ENCODE measurements around the gene CUL4A. TPM values are rescaled to one million over a fixed set of nuclear protein-coding genes. Genes with fewer than 3 reads are reported as not detected.
"Not testable (repeated sequence)": the region's sequence is repeated elsewhere in the genome, so short reads cannot be mapped to it uniquely, and the experiment has no call there.

Gene CUL4A
- total and polyA plus RNA-seq, 4 donors, result 19.7 to 69.8 (median 48.4) TPM

GRCh38 chr13:113307491-113307890 is 98.1 kb downstream of the CUL4A start:
- ATAC-seq (ENCODE audit: low FRiP score), result no peak

GRCh38 chr13:113309473-113309872 is 100.1 kb downstream of the CUL4A start:
- H3K9me3 ChIP-seq (ENCODE audit: control insufficient read depth, low read length), result no peaks in the 10 kb centered on the region
- ATAC-seq (ENCODE audit: low FRiP score) (no peak), DNase-seq (no peak)
- H3K36me3 ChIP-seq (ENCODE audit: control insufficient read depth in 1 of 2, insufficient read depth in 2 of 2, low read length in 1 of 2), result peaks cover 3 to 8% of the 10 kb centered on the region in 2 donors
- H3K27me3 ChIP-seq (ENCODE audit: control insufficient read depth in 1 of 2, insufficient read depth in 2 of 2, low read length in 1 of 2), result no peaks in the 10 kb centered on the region
- H3K4me3 ChIP-seq (ENCODE audit: low read length in 2 of 2), result no peak overlapping the region
- no peak overlapping the region for H3K27ac ChIP-seq (ENCODE audit: low read depth in 1 of 2, low read length in 2 of 2)
- intact Hi-C loops (cut with DNase I), result no loop called here
- no peaks in the 10 kb centered on the region for H3K4me1 ChIP-seq (ENCODE audit: control insufficient read depth in 1 of 2, insufficient read depth in 2 of 2, low read length in 2 of 2)
- 69 to 74% methylated on average over 6 of the region's 6 CpGs for WGBS, 2 donors

More at GRCh38 chr13:113307491-113307890, 98.1 kb downstream of the CUL4A start:
- Histone ChIP-seq H3K4me3 (ENCODE audit: low read length in 2 of 2) (no peak overlapping the region), H3K4me1 (ENCODE audit: control insufficient read depth in 1 of 2, insufficient read depth in 2 of 2, low read length in 2 of 2) (no peaks in the 10 kb centered on the region), H3K9me3 (ENCODE audit: control insufficient read depth, low read length) (no peaks in the 10 kb centered on the region), H3K27ac (ENCODE audit: low read depth in 1 of 2, low read length in 2 of 2) (no peak overlapping the region), H3K36me3 (ENCODE audit: control insufficient read depth in 1 of 2, insufficient read depth in 2 of 2, low read length in 1 of 2) (peaks cover 3 to 7% of the 10 kb centered on the region in 2 donors), H3K27me3 (ENCODE audit: control insufficient read depth in 1 of 2, insufficient read depth in 2 of 2, low read length in 1 of 2) (no peaks in the 10 kb centered on the region)
- DNase-seq, result no peak
- intact Hi-C loops (cut with DNase I), result no loop called here

- H3K4me1 ChIP-seq (ENCODE audit: control insufficient read depth in 1 of 2, insufficient read depth in 2 of 2, low read length in 2 of 2); intact Hi-C loops (cut with DNase I); H3K9me3 ChIP-seq (ENCODE audit: control insufficient read depth, low read length); H3K27me3 ChIP-seq (ENCODE audit: control insufficient read depth in 1 of 2, insufficient read depth in 2 of 2, low read length in 1 of 2); DNase-seq; H3K27ac ChIP-seq (ENCODE audit: low read depth in 1 of 2, low read length in 2 of 2); H3K4me3 ChIP-seq (ENCODE audit: low read length in 2 of 2); ATAC-seq (ENCODE audit: low FRiP score); H3K36me3 ChIP-seq (ENCODE audit: control insufficient read depth in 1 of 2, insufficient read depth in 2 of 2, low read length in 1 of 2): not testable (repeated sequence)
- 95 to 96% methylated on average over 20 of the region's 20 CpGs for WGBS, 2 donors
Measured at GRCh38 chr13:113314112-113314511, 104.7 kb downstream of the CUL4A start.

- WGBS, 2 donors, result 95 to 97% methylated on average over 23 of the region's 23 CpGs
- not testable (repeated sequence) for H3K36me3 ChIP-seq (ENCODE audit: control insufficient read depth in 1 of 2, insufficient read depth in 2 of 2, low read length in 1 of 2)
Measured at GRCh38 chr13:113314895-113315470, 105.6 kb downstream of the CUL4A start.

GRCh38 chr13:113315992-113316391 is 106.6 kb downstream of the CUL4A start:
- WGBS, 2 donors, result 91% methylated on average over 5 of the region's 5 CpGs
- H3K36me3 ChIP-seq (ENCODE audit: control insufficient read depth in 1 of 2, insufficient read depth in 2 of 2, low read length in 1 of 2), result peaks cover 5 to 10% of the 10 kb centered on the region in 2 donors
- H3K4me1 ChIP-seq (ENCODE audit: control insufficient read depth in 1 of 2, insufficient read depth in 2 of 2, low read length in 2 of 2), result no peaks in the 10 kb centered on the region
- intact Hi-C loops (cut with DNase I), result no loop called here
- DNase-seq (no peak), ATAC-seq (ENCODE audit: low FRiP score) (no peak)
- no peak overlapping the region for H3K4me3 ChIP-seq (ENCODE audit: low read length in 2 of 2)
- no peaks in the 10 kb centered on the region for H3K9me3 ChIP-seq (ENCODE audit: control insufficient read depth, low read length)
- no peaks in the 10 kb centered on the region for H3K27me3 ChIP-seq (ENCODE audit: control insufficient read depth in 1 of 2, insufficient read depth in 2 of 2, low read length in 1 of 2)
- H3K27ac ChIP-seq (ENCODE audit: low read depth in 1 of 2, low read length in 2 of 2), result no peak overlapping the region

More at GRCh38 chr13:113314895-113315470, 105.6 kb downstream of the CUL4A start:
- H3K27ac ChIP-seq (ENCODE audit: low read depth in 1 of 2, low read length in 2 of 2); intact Hi-C loops (cut with DNase I); ATAC-seq (ENCODE audit: low FRiP score); H3K4me1 ChIP-seq (ENCODE audit: control insufficient read depth in 1 of 2, insufficient read depth in 2 of 2, low read length in 2 of 2); H3K9me3 ChIP-seq (ENCODE audit: control insufficient read depth, low read length); H3K27me3 ChIP-seq (ENCODE audit: control insufficient read depth in 1 of 2, insufficient read depth in 2 of 2, low read length in 1 of 2); H3K4me3 ChIP-seq (ENCODE audit: low read length in 2 of 2); DNase-seq: not testable (repeated sequence)

Small RNA genes lying within 50 kb of the gene (microRNA-seq; reads per million reads assigned to microRNA genes)
- 0 reads per million in 2 donors for gene MIR8075

Other genes starting within 250 kb of the CUL4A start
- 10 to 100 TPM; 49.2 to 73.3 TPM for gene MCF2L, start 240.4 kb upstream of the CUL4A start, total RNA-seq
- gene MCF2L, start 240.4 kb upstream of the CUL4A start, polyA plus RNA-seq, result 1 to 10 TPM; 3.2 to 6.0 TPM
- under 1 TPM in 1 of 2 donors, not detected in 1; 0.69 TPM for gene F7, start 103.8 kb upstream of the CUL4A start, total RNA-seq
- under 1 TPM in 1 of 2 donors, not detected in 1; 0.08 TPM for gene F7, start 103.8 kb upstream of the CUL4A start, polyA plus RNA-seq
- gene F10, start 86.8 kb upstream of the CUL4A start, total RNA-seq, result 10 to 100 TPM in 1 of 2 donors, 1 to 10 TPM in 1; 6.5 to 38.4 TPM
- 10 to 100 TPM in 1 of 2 donors, 1 to 10 TPM in 1; 9.3 to 18.2 TPM for gene F10, start 86.8 kb upstream of the CUL4A start, polyA plus RNA-seq
- gene PROZ, start 51.0 kb upstream of the CUL4A start, total RNA-seq, result not detected
- not detected for gene PROZ, start 51.0 kb upstream of the CUL4A start, polyA plus RNA-seq
- gene PCID2, start 944 bp upstream of the CUL4A start, total RNA-seq, result 10 to 100 TPM; 33.3 to 51.1 TPM
- 10 to 100 TPM; 36.7 to 45.6 TPM for gene PCID2, start 944 bp upstream of the CUL4A start, polyA plus RNA-seq
- 100 to 1,000 TPM; 185 to 210 TPM for gene LAMP1, start 87.6 kb downstream of the CUL4A start, total RNA-seq
- gene LAMP1, start 87.6 kb downstream of the CUL4A start, polyA plus RNA-seq, result 100 to 1,000 TPM in 1 of 2 donors, 10 to 100 TPM in 1; 97.4 to 150 TPM
- gene GRTP1, start 154.5 kb downstream of the CUL4A start, total RNA-seq, result 1 to 10 TPM; 2.4 to 4.2 TPM
- gene GRTP1, start 154.5 kb downstream of the CUL4A start, polyA plus RNA-seq, result 1 to 10 TPM; 3.2 to 9.3 TPM
- gene ADPRHL1, start 243.9 kb downstream of the CUL4A start, total RNA-seq, result 10 to 100 TPM in 1 of 2 donors, 1 to 10 TPM in 1; 2.4 to 10.8 TPM
- gene ADPRHL1, start 243.9 kb downstream of the CUL4A start, polyA plus RNA-seq, result 1 to 10 TPM; 2.0 to 3.9 TPM